Measurements from ENCODE around the gene NSF. TPM values are rescaled to one million over a fixed set of nuclear protein-coding genes. Genes with fewer than 3 reads are reported as not detected.

NSF gene
- total RNA-seq: 78.7 and 87.7 TPM in 2 replicates

DNA sequence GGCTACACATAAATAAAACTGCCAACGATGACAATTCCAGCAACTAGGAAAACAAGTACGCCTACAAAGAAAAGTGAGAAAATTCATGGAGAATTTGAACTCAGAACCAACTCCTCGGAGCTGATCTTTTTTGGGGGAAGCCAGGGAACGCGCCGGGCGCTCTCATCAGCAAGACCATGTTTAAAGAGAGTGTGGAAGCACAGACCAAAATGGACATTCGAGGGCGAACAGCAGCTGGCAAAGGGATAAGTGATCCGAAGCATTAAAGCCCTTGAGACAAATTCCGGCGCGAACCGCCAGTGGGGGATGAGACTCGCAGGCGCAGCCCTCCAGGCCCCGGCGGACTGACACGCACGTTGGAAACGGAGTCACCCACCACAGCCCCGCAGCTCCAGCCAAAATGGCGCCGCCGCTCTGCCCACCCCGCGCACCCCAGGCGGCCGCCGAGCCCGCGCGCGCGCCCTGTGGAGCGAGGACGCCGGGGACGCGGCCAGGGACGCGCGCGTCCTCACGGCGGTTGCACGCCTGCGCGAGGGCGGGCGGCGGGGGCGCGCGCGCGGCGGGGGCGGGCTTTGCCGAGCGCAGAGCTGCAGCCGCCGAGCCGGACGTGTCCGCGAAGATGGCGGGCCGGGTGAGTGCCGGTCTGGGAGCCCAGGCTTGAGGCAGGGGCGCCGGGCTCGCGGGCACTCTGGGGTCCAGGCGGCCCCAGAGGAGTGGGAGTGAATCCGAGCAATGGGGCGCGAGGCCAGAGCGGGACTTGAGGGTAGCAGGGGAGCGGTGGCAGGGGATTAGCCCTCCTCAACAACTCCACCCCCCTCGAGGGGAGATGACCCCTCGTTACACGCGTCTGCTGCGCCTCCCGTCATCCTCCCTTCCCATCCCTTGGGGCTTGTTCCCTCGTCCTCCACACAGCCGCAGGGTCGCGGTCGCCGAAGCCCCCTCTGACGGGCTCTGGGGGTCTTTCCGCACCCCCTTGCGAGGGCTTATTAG, at the start of gene NSF:
Gene NSF (plus strand): TSS at position 513 of the 990 bp plus-strand sequence. CDS start 107 bp downstream, at position 620.

GRCh38 chr17:46579083-46580075, 11.1 kb upstream of the NSF start, which contains the start of gene ARL17A:
TSS of gene ARL17A (minus strand) at chr17:46579691. CDS start at chr17:46576322, 3,369 bp downstream.

Other genes starting within 250 kb of the NSF start
- gene ARL17B, start 228.9 kb upstream of the NSF start, total RNA-seq: 3.9 and 9.3 TPM in 2 replicates
- gene LRRC37A2, start 78.2 kb upstream of the NSF start, total RNA-seq: 4.2 and 9.2 TPM in 2 replicates
- 3.6 and 4.3 TPM in 2 replicates for gene ARL17A, start 11.0 kb upstream of the NSF start, total RNA-seq
- gene WNT3, start 228.0 kb downstream of the NSF start, total RNA-seq: 0.65 and 0.89 TPM in 2 replicates